ENCODE data around the gene TSEN54.

GRCh38 chr17:75517297-75517865, 1.1 kb downstream of the TSEN54 start:
- TF ChIP-seq CTCF (IDR thresholded peaks at IDR 0.05; ENCODE audit: low read depth, low read length, missing input control) (peak; percentile 27), RAD21 (IDR thresholded peaks at IDR 0.05) (peak in 1 of 2 donors; percentile 47), TAF1 (conservative IDR thresholded peaks at IDR 0.05) (no peak), GABPA (IDR thresholded peaks at IDR 0.05 in 1 of 2, conservative IDR thresholded peaks at IDR 0.05 in 1 of 2) (no peak), FOXA2 (IDR thresholded peaks at IDR 0.05) (no peak), RXRA (IDR thresholded peaks at IDR 0.05) (no peak), REST (IDR thresholded peaks at IDR 0.05) (no peak), MAX (IDR thresholded peaks at IDR 0.05) (no peak)
